D341Med (cell line): Measurements from ENCODE around the gene ARHGEF28.

Experiments
- DNase-seq: peaks from one replicate; pipeline ENCODE4 v3.0.0; 2012; ENCODE audit warnings: low spot score

ARHGEF28 gene

DNA sequence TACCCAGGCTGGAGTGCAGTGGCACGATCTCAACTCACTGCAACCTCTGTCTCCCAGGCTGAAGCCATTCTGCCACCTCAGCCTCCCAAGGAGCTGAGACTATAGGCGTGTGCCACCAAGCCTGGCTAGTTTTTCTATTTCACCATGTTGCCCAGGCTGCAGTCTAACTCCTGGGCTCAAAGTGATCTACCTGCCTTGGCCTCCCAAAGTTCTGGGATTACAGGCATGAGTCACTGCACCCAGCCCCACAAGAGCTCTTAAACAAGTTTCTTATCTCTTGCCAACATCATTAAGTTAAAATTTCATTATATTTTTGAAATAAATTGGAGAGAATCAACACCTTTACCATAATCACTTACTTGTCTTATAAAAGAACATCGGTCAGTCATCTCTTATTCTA, 280.3 kb downstream of the ARHGEF28 start:
- no peak for DNase-seq

DNA sequence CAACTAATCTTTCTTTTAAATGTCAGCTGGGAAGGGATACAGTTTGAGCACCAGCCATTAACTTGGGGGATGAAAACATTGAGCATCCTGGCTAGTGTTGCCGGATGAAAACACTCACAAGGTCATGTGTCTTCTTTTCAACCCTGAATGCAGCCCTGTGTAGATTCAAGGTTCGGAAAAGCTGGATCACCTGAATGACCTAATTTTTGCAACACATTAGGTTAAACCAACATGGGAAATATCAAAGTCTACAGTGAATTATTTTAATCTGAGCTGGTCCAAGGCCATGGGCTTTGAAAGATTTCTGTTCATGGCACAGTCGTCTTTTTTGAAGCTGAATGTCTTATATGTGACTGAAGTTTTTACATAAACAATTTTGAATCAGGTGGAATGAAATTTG, 281.2 kb downstream of the ARHGEF28 start:
- no peak for DNase-seq

DNA sequence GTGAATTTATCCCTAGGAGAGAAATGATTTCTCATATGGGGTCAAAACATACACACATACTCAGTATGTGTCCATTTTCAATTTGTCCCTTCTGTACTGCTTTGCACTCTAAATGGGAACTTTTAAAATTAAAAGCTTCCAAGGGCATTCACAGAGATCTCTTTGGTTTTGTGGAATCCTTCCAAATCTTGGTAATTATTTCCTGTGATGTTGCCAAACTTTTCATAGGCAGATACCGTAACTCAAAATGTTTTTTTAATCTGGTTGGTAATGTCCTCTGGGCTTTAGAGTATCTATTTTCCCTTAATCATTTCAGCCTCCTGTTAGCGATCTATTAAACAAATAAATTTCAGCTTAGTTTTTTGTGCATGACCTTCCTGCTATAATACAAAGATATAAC, 282.4 kb downstream of the ARHGEF28 start:
- no peak for DNase-seq

DNA sequence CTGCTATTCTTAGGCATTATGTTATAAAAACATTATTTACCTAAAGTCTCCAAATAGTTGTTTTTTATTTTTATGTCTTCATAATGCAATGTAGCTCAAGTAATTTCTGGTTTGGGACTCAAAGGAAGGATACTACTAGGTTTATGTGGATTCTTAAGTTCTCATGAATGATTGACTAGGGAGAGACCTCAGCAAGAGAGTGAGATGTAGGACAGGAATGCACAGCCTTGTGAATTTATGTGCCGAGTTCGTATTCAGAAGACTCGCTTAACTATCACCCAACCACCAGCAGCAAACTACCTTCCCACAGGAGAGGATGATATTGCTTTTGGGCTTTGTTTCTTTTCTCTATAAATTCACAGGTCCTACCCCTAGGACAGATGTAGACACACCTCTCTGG, 282.9 kb downstream of the ARHGEF28 start:
- DNase-seq: no peak

DNA sequence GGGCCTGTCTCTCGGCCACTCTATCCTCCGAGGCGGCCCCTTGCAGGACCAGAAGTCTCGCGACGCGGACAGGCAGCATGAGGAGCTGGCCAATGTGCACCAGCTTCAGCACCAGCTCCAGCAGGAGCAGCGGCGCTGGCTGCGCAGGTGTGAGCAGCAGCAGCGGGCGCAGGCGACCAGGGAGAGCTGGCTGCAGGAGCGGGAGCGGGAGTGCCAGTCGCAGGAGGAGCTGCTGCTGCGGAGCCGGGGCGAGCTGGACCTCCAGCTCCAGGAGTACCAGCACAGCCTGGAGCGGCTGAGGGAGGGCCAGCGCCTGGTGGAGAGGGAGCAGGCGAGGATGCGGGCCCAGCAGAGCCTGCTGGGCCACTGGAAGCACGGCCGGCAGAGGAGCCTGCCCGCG, 283.5 kb downstream of the ARHGEF28 start:
- no peak for DNase-seq

DNA sequence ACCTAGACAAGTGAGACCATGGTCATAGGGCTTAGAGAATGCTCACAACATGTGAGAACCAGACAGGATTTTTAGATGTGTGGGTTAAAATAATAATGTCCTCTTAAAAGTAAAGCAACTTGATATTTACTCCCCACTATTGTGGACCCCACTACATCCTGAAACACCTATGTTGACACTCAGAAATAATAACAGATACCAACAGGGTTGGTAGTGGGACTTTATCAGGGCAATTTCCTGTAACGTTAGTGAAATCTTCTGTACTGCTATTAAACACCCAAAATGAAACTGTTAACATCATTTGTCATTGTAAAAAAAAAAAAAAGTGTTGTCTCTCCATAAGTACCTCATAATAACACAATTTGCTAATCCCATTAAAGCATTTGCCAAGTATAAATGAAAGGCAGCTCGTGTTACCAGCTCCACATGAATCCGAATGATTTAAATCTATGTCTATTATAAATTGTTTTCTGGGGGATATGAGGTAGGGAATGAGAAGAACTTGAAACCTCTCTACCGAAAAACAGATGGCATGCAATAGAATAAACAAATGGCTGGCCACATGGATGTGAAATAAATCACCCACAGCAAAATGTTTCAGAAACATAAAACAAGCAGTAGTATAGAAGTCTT, 285.9 kb downstream of the ARHGEF28 start:
- no peak for DNase-seq

DNA sequence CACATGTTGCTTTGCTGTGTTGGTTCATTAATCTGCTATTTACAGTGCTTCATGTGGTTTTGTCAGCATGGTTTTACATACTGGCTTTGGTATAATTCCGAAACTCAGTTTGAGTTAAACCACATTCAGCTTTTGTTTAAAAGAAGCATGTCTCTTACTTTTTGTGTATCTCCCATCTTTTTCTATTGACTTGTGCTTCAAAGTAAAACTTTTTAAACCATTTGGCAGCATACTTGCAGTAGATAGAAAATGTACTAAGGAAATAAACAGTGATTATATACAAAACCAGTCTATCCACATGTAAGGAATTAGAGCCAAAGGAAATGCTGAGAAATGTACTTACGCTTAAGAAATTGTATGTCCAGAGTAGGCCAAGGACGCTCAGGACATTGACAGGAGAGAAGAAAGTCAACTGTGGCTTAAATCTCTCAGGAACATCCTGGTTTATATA, 286.9 kb downstream of the ARHGEF28 start:
- DNase-seq: no peak

DNA sequence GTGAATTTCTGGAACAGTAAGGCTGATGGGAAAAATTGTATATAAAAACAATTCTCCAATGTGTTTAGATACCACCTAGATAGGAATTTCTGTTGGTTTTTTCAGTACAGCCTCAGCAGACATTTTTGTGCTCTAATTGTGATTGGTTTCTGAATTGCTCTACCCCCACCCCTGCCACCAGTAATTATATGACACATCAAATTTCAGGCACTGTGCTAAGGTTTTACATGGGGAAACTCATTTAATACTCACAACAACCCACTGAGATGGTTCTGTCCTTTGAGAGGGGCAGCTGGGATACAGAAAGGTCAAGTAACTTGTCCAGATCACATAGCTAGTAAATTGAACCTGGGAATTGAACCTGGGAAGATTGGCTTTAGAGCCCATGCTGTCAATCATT, 288.0 kb downstream of the ARHGEF28 start:
- DNase-seq: no peak

DNA sequence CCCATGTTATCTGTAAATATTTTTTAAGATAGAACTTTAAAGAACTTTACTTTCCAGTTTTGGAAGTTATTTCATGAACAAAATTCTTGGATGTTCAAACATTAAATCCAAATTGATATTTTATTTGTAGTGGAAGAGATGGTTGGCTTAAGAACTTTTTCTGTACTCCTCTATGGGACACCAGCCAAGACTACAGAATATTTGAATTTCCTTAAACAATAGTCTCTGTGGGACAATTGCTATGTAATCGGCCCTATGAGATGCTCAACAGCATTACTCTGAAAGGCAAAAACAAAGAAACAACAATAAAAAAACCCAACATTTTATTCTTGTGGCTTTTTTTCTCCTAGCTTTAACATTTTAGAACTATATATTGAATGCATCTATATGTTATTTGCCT, 289.3 kb downstream of the ARHGEF28 start:
- DNase-seq: no peak

DNA sequence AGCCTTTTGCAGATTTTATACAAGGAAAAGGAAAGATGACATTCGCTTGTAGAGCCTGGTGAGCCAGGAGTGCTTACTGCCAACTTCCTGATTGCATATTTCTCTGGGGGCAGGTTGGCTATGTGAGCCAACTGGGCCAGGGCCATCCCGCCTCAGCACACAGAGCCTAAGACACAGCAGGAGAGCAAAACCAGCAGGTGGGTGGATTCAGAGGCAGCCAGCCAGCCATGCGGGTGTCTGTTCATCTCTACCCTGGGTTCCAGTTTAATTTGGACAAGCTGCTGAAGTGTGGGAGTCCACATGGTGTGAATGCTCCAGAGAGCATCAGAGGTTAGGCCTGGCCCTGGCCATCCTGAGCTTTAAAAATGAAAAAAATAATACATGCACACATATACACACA, 291.4 kb downstream of the ARHGEF28 start:
- DNase-seq: no peak

DNA sequence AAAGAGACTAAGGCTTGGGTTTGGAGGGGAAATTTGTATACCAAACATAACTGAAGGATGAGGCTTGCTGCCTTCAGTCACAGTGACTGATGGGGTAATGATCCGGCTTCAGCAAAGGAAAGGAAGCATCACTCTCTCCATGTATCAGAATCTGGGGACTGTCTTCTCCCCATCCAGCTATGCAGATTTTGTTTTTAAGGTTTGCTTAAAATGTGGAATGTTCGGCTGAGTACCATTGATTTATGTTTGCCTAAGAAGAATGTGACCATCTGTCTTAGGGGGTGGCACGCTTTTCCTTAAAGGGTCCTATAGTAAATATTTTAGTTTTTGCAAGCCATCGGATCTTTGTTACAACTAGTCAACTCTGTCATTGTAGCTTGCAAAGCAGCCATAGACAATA, 291.9 kb downstream of the ARHGEF28 start:
- DNase-seq: no peak

DNA sequence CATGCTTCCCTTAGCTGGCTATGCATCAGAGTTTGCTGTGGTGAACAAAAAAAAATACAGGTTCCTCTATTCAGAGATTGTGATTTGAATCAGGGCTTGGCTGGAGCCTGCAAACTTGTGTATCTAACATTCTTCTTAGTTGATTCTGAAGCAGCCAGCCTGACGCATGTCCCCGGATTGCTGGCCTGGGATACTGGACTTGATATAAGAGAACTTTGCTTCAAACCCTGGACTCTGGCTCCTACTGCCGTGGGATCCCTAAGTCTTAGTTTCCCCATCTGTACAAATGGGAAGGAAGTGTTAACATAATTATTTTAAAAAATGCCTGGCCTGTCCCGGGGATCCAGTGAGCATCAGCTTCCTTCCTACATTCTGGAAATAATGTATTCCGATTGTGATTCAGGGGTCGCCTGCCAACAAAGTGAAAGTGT, 292.8 kb downstream of the ARHGEF28 start:
- DNase-seq: no peak

DNA sequence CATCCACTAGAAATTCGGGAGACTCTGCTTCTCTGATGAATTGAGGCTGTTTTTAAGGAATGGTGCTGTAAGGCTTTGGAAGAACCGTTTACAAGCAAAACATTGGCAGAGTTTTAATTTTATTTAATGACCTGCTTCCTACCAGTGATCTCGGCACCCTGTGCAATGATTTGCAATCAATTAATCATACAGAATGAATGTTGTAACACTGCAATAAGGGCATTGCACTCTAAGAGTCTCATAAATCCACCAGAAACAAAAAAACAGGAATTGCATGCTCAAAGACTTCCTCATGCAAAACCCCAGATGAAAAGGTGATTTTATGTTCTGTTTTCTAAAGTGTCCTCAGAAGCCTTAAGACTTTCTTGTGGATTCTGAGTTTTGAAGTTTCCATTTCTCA, 295.7 kb downstream of the ARHGEF28 start:
- no peak for DNase-seq

DNA sequence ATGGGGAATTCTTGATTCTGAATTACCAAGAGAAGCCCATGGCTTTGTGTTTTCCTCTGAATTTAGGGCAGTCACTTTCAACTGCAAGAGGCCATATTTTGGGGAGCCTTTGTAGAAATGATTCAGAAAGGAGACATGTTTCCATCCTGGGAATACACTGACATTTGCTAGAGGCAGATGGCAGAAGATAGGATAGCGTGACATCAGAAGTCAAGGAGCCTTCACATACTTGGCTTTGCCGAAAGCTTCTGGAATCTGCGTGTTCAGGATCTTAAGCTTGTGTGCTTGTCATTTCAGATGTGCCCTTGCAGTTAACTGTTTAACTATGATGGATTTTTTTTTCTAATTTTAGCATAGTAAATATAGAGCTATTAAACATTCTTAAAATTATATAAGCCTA, 296.2 kb downstream of the ARHGEF28 start:
- no peak for DNase-seq

DNA sequence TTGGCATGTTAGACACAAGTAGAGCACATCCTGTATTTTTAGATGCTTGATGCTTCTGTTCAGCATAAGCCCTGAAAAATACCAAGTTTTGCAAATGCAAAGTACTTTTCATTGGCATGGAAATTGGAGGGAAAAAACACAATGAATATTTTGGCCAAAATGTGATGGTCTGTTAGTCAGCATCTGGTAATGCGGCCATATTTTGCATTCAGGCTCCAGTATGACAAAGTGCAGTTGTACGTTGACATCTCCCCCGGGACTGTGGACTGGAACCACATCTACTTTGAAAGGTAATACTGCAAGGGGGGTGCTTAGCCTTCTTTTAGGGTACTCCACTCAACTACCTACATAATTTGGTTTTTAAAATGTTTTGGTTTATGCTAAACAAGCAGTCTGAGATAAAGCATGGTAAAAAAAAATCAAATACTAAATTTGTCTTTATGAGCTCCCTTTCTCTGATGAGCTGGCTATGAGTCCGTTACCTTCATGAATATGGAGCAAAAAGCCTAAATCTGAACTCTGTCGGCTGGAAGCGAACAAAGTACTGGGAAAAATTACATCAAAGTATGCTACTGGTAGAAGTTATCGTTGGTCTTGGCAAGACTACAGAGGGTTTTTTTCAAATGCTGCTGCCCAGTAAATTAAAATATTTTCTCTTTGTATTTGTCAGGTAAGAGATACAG, 297.0 kb downstream of the ARHGEF28 start:
- DNase-seq: no peak

DNA sequence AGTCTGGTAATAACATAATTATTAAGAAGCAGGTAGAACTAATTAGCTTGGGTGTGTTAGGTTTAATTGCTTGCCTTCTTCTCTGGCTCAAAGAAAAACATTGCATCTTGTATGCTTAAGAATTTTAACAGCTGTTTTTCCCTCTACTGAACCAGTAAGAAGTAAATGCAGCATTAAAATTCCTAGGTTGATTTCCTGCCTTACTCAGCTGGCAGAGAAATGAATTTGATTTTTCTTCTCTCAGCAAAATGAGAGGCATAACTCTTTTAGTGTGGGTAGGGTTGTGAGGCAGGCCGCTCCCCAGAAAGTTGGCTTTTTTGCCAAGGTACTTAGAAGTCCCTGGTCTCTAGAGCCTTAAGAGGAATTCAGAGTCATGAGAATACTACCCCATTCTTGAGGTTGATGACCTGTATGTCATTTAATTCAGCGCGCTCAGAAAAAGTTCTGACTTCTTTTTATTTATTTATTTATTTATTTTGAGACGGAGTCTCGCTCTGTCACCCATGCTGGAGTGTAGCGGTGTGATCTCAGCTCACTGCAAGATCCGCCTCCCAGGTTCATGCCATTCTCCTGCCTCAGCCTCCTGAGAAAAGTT, 302.6 kb downstream of the ARHGEF28 start:
- DNase-seq: no peak

DNA sequence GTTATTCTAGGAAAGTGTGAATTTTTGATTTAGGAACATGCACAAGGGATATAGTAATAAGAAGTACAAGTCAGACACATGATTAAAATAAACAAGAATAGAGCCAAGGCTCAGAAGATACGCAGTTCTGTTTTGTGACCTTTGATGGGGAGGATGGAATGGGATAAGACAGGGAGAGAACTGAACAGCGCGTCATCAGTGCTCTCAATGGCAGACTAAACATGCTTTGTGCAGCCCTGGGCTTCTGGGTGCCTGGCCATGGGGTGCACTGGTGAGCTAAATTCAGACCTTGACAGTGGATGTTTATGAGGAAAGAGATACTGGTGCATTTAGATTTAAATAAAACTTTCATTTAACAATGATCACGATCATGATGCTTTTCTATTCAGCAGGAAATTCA, 309.7 kb downstream of the ARHGEF28 start:
- DNase-seq: no peak

DNA sequence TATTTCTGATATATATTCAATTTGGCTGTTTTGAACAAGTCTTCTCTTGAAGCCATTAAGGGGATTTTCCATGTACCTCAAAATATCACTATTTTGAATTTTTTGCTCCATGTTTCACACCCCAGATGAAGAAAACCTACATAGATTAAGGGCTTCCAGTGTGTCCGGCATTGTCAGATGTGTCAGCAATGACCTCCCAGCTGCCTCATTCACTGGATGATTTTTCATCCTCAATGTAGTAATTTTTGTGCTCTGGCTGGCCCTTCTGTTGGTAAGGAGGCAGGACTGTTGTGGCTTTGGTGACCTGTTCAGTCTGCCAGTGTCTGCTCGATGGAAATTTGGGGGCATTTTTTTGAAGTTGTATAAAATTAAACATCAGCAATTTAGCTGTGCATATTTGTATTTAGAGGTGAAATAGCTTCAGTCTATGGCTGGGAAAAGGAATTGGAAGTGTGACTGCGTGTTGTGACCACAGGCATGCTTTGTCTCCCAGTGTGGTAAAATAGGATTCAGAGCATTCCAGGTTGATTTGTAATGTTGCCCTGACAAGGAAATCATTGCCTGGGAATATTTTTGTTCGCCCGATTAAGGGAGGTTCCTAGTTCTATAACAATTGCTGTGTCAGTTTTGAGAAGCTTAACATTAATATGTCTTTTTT, 312.4 kb downstream of the ARHGEF28 start:
- DNase-seq: no peak

DNA sequence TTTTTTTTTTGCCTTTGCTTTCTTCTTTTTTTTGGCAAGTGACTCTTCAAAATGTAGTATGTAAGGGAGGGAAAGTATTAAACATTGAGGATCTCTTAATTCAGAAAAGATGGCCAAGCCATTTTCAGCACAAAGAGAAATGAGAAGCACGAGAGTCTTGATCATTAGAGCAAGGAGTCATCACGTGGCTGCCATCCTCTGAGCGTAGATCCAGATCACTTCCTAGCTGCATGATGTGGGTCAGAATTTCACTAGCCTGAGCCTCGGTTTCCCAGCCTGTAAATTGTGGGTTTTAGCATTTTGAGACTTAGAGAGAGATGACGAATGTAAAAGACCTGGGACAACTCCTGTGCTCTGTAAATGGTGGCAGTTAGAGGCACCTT, 312.9 kb downstream of the ARHGEF28 start:
- DNase-seq: no peak

DNA sequence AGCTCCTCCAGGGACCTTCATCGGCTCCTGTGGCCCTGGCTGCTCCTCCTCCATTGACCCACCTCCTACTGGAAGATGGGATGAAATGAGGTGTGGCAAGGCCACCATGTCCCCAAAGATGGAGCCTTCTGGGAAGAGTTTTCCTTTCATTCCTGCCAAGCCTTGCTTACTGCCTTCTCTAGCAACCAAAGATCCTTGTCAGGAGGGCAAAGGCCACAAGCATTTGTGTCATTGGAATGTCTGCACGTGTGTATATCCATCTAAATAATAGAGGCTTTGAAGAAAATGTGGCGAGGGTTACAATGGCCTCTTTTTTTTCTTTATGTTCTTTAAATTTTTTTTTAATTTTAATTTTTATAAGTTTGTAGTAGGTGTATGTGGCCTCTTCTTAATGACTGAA, 313.6 kb downstream of the ARHGEF28 start:
- DNase-seq: no peak

DNA sequence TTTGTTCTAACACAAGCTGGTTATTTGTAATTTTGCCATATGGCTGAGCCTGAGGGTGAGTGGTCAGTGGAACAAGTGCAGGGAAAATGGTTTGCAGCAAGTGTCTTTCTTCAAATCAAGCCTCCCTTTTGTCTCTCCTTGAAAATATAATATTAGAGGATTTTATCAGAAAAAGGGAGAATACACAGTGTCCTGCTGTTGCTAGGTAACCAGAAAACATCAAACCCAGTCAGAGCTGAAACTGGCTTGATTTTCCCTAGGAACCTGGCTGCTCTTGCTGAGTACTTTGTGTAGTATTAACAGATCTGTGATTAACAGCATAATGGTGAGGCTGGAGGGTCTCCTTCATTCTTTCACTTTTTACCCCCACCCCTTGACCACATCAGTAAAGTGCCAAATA, 314.0 kb downstream of the ARHGEF28 start:
- no peak for DNase-seq

DNA sequence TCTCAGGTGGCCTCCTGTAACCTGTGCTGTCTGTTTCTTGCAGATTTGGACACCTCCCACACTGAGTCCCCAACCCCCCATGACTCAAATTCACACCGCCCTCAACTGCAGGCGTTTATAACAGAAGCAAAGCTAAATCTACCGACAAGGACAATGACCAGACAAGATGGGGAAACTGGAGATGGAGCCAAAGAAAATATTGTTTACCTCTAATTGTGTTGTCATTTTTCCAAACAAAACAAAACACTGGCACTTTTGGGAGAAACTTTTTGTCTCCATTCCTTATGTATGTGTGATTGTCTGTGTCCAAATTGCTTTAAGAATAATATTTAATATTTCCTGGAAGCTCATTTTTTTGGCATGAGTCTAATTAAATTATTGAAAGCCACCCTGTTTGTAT, 314.8 kb downstream of the ARHGEF28 start:
- DNase-seq: no peak

DNA sequence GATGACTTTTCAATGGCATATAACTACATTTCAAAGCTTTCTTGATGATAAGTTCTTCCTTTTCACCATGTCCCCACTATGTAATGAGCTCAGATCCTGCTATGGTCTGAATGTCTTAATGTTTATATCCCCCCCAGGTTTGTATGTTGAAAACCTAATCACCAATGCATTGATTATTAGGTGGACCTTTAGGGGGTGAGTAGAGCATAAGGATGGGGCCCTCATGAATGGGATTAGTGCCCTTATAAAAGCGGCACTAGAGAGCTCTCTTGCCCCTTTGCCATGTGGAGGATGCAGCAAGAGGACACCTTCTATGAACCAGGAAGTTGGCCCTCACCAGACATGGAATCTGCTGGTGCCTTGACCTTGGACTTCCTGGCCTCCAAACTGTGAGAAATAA, 316.8 kb downstream of the ARHGEF28 start:
- no peak for DNase-seq
